NCI-H2196 treated with DMSO at 0.1 percent for 48 hours (cell line): ENCODE results near the gene CTDSPL.
A peak's percentile ranks its signal among the peaks of the same experiment; 100 is the strongest.
"Not testable (repeated sequence)": the region's sequence is repeated elsewhere in the genome, so short reads cannot be mapped to it uniquely, and the experiment has no call there.

Source experiments
- DNase-seq: peaks from one replicate; lab custom pipeline; 2025; ENCODE audit not compliant: unreplicated experiment; lab: John Stamatoyannopoulos, UW

CTDSPL gene

DNA sequence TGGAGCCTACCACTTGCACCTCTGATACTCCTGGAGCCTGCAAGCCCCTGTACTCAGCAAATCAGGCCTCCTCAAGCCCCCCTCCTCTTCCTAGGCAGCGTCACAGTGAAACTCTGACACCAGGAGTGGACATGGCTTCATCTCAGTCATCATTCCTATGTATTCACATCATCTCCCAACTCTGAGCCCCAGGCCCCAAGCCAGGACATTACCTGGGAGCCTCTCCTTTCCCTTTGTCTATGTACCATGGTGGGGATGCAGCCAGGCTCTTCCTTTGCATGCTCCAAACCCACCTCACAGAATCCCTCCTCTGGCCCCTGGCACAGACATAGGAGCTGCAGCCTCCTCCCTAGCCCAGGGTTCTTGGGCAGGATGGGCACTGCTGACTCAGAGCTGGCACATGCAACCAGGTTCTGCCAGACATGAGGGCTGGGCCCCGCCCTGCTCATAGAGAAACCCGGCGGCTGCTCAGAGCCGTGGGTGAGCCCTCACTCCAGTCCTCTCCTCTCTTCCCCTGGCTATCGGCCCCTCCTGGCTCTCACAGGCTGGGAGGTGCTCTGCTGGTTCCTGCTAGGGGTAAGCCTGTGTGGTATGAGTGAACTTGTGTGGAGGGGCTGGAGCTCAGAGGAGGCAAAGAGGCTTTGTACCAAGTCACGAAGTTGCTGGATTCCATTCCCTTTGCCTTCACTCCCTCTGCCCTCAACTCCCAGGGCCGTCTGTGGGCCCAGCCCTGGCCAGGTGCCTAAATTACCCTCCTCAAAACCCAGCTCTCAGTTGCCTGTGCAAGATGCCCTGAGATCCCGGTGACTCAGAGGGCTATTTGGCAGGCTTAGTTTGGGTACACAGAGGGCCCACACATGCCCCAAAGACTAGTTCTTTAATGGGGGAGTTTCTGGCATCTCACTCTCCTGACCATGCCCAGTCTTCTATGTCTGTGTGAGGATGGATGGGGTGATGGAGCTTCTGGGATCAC, 169.6 kb downstream of the CTDSPL start:
- DNase-seq, result peak; percentile 4

DNA sequence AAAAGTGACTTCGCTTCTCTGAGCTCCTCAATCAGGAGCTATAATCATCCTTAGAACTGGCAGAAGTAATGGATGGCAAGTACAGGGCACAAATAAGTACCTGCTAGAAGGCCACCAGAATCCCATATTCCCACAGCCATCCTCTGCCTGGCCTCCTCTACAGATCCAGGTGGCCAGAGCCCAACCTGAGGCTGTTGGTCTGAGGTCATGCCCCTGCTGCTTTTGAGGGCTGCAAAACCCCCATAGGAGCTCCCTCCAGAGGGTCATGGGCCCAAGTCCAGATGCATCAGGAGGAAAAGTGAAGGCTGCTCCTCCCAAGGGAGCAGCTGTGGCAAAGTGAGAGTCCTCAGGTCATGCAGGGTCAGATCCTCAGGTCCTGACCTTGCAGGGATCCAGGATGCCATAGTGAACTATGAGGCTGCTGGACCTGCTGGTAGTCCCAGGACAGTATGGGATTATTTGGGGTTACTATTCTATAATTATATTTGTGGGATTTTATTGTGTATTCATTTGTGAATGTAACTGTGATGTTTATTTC, 170.7 kb downstream of the CTDSPL start:
- DNase-seq, result no peak

DNA sequence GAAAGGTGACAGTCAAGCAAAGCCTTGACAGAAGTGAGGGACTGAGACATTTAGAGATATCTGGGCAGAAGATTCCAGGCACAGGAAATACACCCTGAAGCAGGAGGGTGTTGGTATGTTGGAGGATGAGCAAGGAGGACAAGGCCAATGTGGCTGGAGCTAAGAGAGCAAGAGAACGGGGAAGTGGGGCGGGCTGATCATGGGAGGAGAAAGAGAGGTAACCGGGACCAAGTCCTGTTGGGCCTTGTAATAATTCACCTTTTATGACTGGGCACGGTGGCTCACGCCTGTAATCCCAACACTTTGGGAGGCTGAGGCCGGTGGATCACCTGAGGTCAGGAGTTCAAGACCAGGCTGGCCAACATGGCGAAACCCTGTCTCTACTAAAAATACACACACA, 171.9 kb downstream of the CTDSPL start:
- not testable (repeated sequence) for DNase-seq
